T47D (cell line): Measurements from ENCODE around the gene EYA3.

Experiments
- DNase-seq, 2 experiments: peaks; one replicate each; pipeline versions ENCODE4 v3.0.0 to v3.0.0-alpha.2; 2011 to 2012; ENCODE audit warnings: low read depth in 1 of 2, low spot score in 1 of 2
- JUND ChIP-seq: IDR thresholded peaks from 2 replicates; pipeline ENCODE4 v1.6.1; 2012; ENCODE audit warnings: low read depth
- in situ Hi-C: cut with HindIII; loops from 2 replicates; pipeline ENCODE4 v1.10.0; 2016; ENCODE audit warnings: low sequenced_read_pairs, low pct_unique_long_range_greater_than_20kb

The EYA3 gene

DNA sequence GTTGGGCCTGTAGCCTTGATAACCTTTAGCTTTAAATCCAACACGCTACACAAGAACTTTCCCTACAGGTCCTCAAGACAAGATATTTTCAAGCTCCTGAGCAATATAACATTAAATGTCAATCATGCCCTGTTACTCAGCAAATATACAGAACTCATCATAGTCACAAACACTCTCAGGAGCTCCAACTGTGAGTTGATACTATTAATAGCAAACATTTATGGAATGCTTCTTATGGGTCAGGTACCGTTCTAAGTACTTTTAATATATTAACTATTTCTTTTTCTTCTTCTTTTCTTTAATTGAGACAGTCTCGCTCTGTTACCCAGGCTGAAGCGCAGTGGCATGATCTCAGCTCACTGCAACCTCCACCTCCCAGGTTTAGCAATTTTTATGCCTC is 10.1 kb downstream of the EYA3 start:
- no peak for DNase-seq
- in situ Hi-C loops = no loop called here
- TF ChIP-seq JUND = no peak

GRCh38 chr1:28074892-28075511 is 13.4 kb downstream of the EYA3 start:
- no peak for DNase-seq
- in situ Hi-C loops = no loop called here
- no peak for TF ChIP-seq JUND

- no peak for DNase-seq
- in situ Hi-C loops = no loop called here
- no peak for TF ChIP-seq JUND
Observed at GRCh38 chr1:28073867-28074266, 14.5 kb downstream of the EYA3 start.

DNA sequence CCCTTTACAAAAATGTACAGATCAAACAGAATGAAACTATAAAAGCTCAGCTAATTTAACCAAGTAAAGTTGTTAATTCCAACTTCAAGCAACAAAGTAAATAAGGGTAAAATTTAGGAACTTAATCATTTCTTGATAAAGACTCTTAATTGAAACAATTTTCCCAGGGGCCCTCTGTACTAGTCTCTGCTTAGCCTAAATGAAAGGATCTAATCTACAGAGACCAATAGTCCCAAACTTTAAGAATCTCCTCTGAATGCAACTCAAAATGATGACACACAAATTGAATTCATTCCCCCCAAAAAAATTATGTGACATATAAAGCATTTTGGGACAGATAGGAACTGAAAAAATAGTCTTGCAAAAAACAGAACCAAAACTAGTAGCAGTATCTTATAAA is 16.6 kb downstream of the EYA3 start:
- no peak for TF ChIP-seq JUND
- in situ Hi-C loops = no loop called here
- no peak for DNase-seq

DNA sequence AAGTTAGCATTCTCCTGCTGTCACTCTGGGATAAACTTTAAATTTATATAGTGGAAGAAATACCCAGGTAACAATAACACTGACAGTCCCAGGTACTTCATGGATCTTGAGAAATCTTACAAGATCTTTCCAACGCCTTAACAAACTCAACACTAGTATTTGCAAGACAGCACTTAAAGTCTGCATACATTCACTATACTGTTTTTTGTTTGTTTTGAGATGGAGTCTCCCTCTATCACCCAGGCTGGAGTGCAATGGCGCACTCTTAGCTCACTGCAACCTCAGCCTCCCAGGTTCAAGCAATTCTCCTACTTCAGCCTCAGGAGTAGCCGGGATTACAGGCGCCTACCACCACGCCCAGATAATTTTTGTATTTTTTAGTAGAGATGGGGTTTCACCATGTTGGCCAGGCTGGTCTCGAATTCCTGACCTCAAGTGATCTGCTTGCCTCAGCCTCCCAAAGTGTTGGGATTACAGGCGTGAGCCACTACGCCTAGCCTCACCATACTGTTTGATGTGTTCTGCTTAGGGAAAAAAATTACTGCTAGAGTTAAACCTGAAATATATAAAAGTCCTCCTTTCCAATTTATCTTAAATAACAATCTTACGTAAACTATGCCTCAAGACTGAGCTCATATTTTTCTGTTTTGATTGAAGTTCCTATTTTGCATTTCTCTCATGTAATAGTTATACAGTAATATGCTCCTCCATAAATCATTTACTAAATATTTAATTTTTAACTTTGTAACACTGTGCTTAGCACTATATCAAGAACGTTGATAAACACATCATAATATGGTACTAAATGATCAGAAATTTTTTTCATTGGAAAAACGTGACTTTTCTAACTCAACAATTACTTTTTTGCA is 17.5 kb downstream of the EYA3 start:
- no peak for TF ChIP-seq JUND
- in situ Hi-C loops = no loop called here
- DNase-seq = no peak

GRCh38 chr1:28067523-28068090 is 20.8 kb downstream of the EYA3 start:
- in situ Hi-C loops = no loop called here
- no peak for TF ChIP-seq JUND
- no peak for DNase-seq

- DNase-seq = no peak
- TF ChIP-seq JUND = no peak
- in situ Hi-C loops = no loop called here
Observed at GRCh38 chr1:28066393-28067154, 21.8 kb downstream of the EYA3 start.

GRCh38 chr1:28064064-28064463 is 24.3 kb downstream of the EYA3 start:
- TF ChIP-seq JUND = no peak
- DNase-seq = no peak
- in situ Hi-C loops = no loop called here

- in situ Hi-C loops = no loop called here
- no peak for DNase-seq
Observed at GRCh38 chr1:28062806-28063205, 25.6 kb downstream of the EYA3 start.

DNA sequence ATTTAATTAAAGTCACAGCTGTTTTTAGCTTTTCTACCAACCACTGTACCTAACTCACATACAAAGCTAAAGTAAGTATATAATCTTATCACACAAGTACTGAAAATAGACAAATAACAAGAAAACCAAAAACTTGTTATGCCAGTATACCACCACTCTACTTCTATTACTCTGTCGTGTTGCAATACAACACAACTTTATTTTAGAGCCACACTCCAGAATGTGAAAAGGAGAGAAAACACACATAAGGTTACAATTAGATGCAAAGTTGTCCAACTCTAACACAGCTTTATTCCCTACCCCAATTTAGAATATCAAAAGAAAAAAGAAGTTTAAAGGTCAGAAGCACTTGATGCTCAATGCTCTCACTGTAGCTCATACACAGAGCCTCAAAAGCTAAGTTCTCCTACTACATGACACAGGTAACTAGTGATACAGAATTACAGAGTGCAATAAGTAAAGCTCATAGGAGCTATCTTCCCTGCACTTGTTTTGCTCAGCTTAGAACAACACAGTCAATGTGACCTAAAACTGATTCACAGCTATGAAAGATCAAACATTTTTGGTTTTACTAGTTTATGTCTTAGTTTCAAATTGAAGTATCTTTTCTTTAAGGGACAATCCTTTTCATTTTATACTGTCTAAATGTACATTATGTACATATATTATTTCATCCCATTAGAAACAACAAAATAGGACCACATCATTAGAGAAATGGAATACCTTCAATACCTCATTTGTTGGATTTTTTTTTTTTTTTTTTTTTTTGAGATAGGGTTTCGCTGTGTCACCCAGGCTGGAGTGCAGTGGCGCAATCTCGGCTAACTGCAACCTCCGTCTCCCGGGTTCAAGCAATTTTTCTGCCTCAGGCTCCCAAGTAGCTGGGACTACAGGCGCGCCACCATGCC is 29.2 kb downstream of the EYA3 start:
- no peak for DNase-seq
- in situ Hi-C loops = no loop called here
- no peak for TF ChIP-seq JUND

More at GRCh38 chr1:28062806-28063205, 25.6 kb downstream of the EYA3 start:
- TF ChIP-seq JUND = no peak

- in situ Hi-C loops = no loop called here
- no peak for TF ChIP-seq JUND
- no peak for DNase-seq
Observed at GRCh38 chr1:28058168-28058567, 30.2 kb downstream of the EYA3 start.
